Glomerular endothelial cell (primary cell): ENCODE measurements around the gene FABP6. TPM values are rescaled to one million over a fixed set of nuclear protein-coding genes. Genes with fewer than 3 reads are reported as not detected.

Experiments used
- DNase-seq: peaks from one replicate; pipeline ENCODE4 v3.0.0-alpha.2; 2011; ENCODE audit warnings: low read depth, low spot score; ENCODE audit errors: extremely low read depth
- total RNA-seq: library from RNA; depleted of rRNA; stranded (reverse); fragments of >200 nt; gene quantifications from 2 replicates; pipeline ENCODE4 v1.2.3, GENCODE V29; 2015

FABP6 gene
- total RNA-seq, 1 donor from 2014 or later = 0.35 TPM

- no peak for DNase-seq
Observed at GRCh38 chr5:160287378-160288051, 58.2 kb downstream of the FABP6 start.

Other genes with a start within 250 kb of the FABP6 start
- 45.8 and 74.3 TPM in 2 replicates for gene TTC1, start 220.4 kb upstream of the FABP6 start, total RNA-seq
- 25.8 and 28.2 TPM in 2 replicates for gene PWWP2A, start 110.1 kb upstream of the FABP6 start, total RNA-seq
- 18.5 and 23.2 TPM in 2 replicates for gene CCNJL, start 83.1 kb downstream of the FABP6 start, total RNA-seq
- 0.06 and 0.29 TPM in 2 replicates for gene C1QTNF2, start 141.1 kb downstream of the FABP6 start, total RNA-seq
- gene FAM200C, start 170.5 kb downstream of the FABP6 start, total RNA-seq = 2.2 and 2.5 TPM in 2 replicates
- 22.9 and 44.1 TPM in 2 replicates for gene SLU7, start 189.6 kb downstream of the FABP6 start, total RNA-seq
- 46.4 and 81.2 TPM in 2 replicates for gene PTTG1, start 192.3 kb downstream of the FABP6 start, total RNA-seq